IPS-18a (cell line): ENCODE results near the gene SLC38A7.
"Not testable (repeated sequence)": the region's sequence is repeated elsewhere in the genome, so short reads cannot be mapped to it uniquely, and the experiment has no call there.

Experiments used
- H3K27ac ChIP-seq: one replicate; pipeline ENCODE4 v1.5.1; 2013; ENCODE audit warnings: low read length
- H3K27me3 ChIP-seq: one replicate; pipeline ENCODE4 v1.6.1; 2013; ENCODE audit warnings: mild to moderate bottlenecking, low read length; ENCODE audit not compliant: control insufficient read depth, insufficient read depth
- H3K36me3 ChIP-seq: one replicate; pipeline ENCODE4 v1.6.1; 2013; ENCODE audit warnings: low read depth, low read length; ENCODE audit not compliant: control insufficient read depth
- H3K4me1 ChIP-seq: one replicate; pipeline ENCODE4 v1.6.1; 2013; ENCODE audit warnings: low read depth, low read length; ENCODE audit not compliant: control insufficient read depth
- H3K4me3 ChIP-seq: one replicate; pipeline ENCODE4 v1.5.1; 2013; ENCODE audit warnings: low read length
- H3K9ac ChIP-seq: one replicate; pipeline ENCODE4 v1.6.1; 2013; ENCODE audit warnings: mild to moderate bottlenecking, low read length, moderate library complexity
- H3K9me3 ChIP-seq: one replicate; pipeline ENCODE4 v1.6.1; 2013; ENCODE audit warnings: low read depth, low read length; ENCODE audit not compliant: control insufficient read depth

SLC38A7 gene

DNA sequence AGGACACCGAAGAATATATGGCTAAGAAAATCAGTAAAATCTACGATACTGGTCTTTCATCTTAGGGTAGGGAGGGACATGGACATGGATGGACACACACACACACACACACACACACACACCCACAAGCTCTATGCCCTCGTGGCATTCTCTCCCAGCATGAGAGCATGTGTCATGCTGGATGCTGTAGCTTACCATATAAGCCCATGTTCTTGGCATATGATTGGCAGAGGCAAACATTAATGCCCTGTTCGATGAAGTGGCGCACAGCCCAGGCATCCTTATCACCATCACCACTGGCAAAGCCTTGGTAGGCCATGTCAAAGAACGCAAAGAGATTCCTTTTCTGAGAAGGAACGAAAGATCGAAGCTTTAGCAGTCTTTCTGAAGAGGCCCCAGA is 31.9 kb upstream of the SLC38A7 start:
- no peaks in the 10 kb centered on the region for H3K4me1 ChIP-seq
- no peak overlapping the region for H3K27ac ChIP-seq
- H3K36me3 ChIP-seq, result peaks cover 73% of the 10 kb centered on the region
- no peaks in the 10 kb centered on the region for H3K9me3 ChIP-seq
- H3K27me3 ChIP-seq, result no peaks in the 10 kb centered on the region
- no peak overlapping the region for H3K4me3 ChIP-seq
- H3K9ac ChIP-seq, result no peak overlapping the region

DNA sequence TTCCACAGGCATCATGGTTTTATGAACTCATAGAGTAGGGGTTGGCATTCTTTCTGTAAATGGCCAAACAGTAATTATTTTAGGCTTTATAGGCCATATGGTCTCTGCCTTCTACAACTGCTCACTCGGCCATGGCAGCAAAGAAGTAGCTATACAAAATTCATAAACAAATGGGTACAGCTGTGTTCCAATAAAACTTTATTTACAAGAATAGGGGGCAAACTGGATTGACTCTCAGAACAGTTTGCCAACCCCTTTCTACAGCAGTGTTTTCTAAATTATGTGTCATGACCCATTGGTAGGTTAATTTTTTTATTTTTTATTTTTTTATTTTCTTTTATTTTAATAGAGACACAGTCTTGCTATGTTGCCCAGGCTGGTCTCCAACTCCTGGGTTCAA is 29.2 kb upstream of the SLC38A7 start:
- Histone ChIP-seq H3K9ac (no peak overlapping the region), H3K36me3 (peaks cover 62% of the 10 kb centered on the region), H3K27ac (no peak overlapping the region), H3K4me3 (no peak overlapping the region), H3K9me3 (no peaks in the 10 kb centered on the region), H3K4me1 (no peaks in the 10 kb centered on the region), H3K27me3 (no peaks in the 10 kb centered on the region)

DNA sequence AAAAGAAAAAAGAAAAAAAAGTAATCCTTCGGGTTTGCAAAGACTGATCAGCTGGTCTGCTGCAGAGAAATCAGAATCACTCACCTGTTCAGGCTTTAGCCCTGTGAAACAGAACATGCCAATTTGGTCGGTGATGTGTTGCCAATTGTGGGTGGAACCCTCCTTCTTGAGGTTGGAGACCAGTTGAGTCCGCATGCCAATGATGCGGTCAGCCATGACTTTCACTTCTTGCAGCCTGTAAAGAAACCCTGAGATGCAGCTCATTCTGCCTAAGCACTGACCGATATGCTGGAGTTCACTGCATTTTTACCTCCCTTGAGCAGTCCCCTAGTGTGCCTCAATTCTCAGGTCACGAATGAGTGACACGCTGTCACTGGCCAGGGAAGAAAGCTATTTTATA is 24.8 kb upstream of the SLC38A7 start:
- no peak overlapping the region for H3K27ac ChIP-seq
- H3K36me3 ChIP-seq, result peaks cover 45% of the 10 kb centered on the region
- no peaks in the 10 kb centered on the region for H3K4me1 ChIP-seq

DNA sequence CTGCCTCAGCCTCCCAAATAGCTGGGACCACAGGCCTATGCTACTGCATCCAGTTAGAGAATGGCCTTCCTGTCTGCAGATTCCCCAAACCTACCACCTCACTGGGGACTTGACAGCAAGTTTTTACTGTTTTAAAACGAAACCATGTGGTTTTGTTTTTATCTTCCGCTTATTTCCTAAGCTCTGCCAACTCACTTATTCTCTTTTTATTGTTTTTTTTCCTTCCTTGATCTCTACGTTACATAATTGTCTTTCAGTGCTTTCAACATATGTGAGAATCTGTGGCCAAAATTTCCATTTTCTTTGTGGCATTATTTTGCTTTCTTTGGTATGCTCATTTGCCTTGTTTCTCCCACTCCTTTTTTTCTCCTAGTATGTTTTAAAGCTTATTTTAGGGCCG is 14.6 kb upstream of the SLC38A7 start:
- no peaks in the 10 kb centered on the region for H3K9me3 ChIP-seq
- no peaks in the 10 kb centered on the region for H3K27me3 ChIP-seq
- no peak overlapping the region for H3K27ac ChIP-seq
- H3K4me1 ChIP-seq, result no peaks in the 10 kb centered on the region
- H3K9ac ChIP-seq, result no peak overlapping the region
- no peaks in the 10 kb centered on the region for H3K36me3 ChIP-seq
- H3K4me3 ChIP-seq, result no peak overlapping the region

More for the DNA sequence above, 24.8 kb upstream of the SLC38A7 start:
- no peaks in the 10 kb centered on the region for H3K27me3 ChIP-seq
- H3K9me3 ChIP-seq, result no peaks in the 10 kb centered on the region
- no peak overlapping the region for H3K9ac ChIP-seq
- no peak overlapping the region for H3K4me3 ChIP-seq

DNA sequence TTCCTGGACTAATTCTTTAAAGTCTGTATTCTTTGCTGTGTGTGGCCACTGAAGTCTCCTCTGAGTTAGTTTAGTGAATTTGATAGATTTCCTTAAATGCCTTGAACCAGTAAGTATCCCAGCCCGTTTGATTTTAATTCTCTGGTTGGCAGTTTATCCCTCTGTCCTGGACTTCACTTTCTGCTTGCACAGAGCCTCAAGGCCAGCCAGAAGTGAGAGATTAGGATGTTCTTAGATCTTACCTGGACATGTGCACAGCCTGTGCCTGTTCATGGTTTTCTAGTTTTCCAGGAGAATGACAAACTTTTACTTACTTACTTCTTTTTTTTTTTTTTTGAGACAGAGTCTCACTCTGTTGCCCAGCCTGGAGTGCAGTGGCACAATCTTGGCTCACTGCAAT is 10.8 kb upstream of the SLC38A7 start:
- no peaks in the 10 kb centered on the region for H3K9me3 ChIP-seq
- no peaks in the 10 kb centered on the region for H3K27me3 ChIP-seq
- H3K4me1 ChIP-seq, result no peaks in the 10 kb centered on the region
- H3K4me3 ChIP-seq, result no peak overlapping the region
- no peak overlapping the region for H3K27ac ChIP-seq
- H3K36me3 ChIP-seq, result no peaks in the 10 kb centered on the region
- no peak overlapping the region for H3K9ac ChIP-seq

DNA sequence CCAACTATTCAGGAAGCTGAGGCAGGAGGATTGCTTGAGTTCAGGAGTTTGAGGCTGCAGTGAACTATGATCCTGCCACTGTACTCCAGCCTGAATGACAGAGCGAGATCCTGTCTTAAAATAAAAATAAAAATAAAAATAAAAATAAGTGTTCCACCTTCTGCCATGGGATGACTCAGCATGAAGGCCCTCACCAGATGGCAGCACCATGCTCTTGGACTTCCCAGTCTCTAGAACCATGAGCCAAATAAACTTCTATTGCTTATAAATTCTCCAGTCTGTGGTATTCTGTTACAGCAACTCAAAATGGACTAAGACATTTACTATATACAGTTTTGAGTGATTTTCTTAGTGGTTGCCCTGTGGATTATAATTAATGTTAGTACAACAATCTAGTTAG is 7.9 kb upstream of the SLC38A7 start:
- H3K4me1 ChIP-seq, result no peaks in the 10 kb centered on the region
- no peaks in the 10 kb centered on the region for H3K9me3 ChIP-seq
- no peak overlapping the region for H3K9ac ChIP-seq
- H3K36me3 ChIP-seq, result no peaks in the 10 kb centered on the region
- no peaks in the 10 kb centered on the region for H3K27me3 ChIP-seq
- H3K27ac ChIP-seq, result no peak overlapping the region
- no peak overlapping the region for H3K4me3 ChIP-seq

DNA sequence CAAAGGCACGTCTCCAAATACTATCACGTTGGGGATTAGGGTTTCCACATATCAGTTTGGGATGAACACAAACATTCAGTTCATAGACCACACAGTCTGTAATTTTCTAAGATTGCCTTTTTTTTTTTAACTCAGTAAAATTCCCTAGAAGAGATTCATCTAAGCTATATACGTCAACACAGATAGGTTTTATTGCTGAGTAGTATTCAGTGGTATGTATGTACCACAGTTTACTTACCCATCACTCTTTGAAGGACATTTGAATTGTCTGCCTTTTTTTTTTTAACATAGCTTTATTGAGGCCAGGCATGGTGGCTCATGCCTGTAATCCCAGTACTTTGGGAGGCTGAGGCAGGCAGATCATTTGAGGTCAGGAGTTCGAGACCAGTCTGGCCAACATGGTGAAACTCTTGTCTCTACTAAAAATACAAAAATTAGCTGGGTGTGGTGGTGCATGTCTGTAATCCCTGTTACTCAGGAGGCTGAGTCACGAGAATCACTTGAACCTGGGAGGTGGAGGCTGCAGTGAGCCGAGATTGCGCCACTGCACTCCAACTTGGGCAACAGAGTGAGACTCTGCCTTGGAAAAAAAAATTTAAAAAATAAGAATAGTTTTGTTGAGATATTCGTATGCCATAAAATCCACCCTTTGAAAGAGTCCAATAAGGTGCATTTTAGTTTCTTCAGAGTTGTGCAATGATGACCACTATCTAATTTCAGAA is 2.6 kb upstream of the SLC38A7 start:
- not testable (repeated sequence) for H3K4me3 ChIP-seq, H3K9me3 ChIP-seq, H3K27me3 ChIP-seq, H3K36me3 ChIP-seq, H3K9ac ChIP-seq, H3K4me1 ChIP-seq, H3K27ac ChIP-seq

DNA sequence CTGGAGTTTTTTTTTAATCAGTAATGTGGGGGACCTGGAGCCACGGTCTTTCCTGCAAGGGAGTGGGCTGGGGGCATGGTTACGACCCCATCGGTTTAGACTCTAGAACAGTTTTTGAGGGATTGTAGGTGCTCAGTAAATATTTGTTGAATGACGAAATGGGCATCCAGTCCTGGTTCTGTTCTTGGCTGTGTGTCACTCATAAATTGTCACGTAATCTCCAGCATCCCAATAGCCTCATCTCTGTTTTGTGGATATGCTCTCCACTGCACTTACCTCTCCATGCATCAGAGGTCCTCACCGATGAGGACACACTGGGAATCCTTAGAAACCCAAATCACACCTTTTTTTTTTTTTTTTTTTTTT is 497 bp upstream of the SLC38A7 start:
- no peak overlapping the region for H3K27ac ChIP-seq
- peaks cover 4% of the 10 kb centered on the region for H3K36me3 ChIP-seq
- H3K4me3 ChIP-seq, result peak overlapping the region; percentile 91
- H3K9ac ChIP-seq, result no peak overlapping the region
- no peaks in the 10 kb centered on the region for H3K9me3 ChIP-seq
- H3K4me1 ChIP-seq, result no peaks in the 10 kb centered on the region
- H3K27me3 ChIP-seq, result peaks cover 4% of the 10 kb centered on the region

DNA sequence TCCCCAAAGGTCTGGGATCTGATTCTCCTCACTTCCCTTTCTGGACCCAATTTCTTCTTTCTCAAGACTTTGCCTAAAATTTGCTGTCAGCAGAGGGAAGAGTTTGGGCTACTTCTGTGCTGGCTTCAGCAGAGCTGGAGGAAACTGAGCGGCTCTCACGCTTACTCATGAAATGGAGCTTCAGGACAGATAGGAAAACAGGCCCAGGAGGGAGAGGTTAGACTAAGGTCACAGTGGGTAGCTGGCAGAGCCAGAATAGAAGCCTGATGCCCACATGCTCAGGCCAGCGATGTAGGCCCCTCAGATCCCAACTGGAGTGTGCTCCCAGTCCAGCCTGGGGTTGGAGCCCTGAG is 593 bp downstream of the SLC38A7 start:
- H3K27me3 ChIP-seq, result peaks cover 4% of the 10 kb centered on the region
- H3K9me3 ChIP-seq, result no peaks in the 10 kb centered on the region
- H3K9ac ChIP-seq, result peak overlapping the region; percentile 91
- H3K36me3 ChIP-seq, result peaks cover 10% of the 10 kb centered on the region
- peak overlapping the region; percentile 91 for H3K4me3 ChIP-seq
- no peaks in the 10 kb centered on the region for H3K4me1 ChIP-seq
- peak overlapping the region; percentile 27 for H3K27ac ChIP-seq

DNA sequence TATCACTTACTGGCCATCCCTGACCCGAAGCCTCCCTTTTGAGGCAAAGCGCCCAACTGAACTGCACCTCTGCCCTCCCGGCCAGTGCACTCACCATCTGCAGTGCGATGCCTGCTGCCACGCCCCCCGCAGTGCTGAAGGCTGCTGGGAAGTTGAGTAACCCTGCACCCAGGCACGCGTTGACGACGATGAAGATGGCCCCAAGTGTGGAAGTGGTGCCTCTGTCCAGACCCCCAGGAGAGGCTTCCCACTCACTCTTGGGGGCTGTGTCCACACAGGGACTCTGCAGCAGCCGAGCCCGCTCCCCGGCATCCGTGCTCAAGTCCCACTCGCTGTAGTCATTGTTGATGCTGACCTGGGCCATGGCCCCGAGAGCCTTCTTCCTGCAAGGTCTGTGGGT is 4.8 kb downstream of the SLC38A7 start:
- Histone ChIP-seq H3K9ac (no peak overlapping the region), H3K27me3 (peaks cover under 1% of the 10 kb centered on the region), H3K36me3 (peaks cover 26% of the 10 kb centered on the region), H3K4me1 (no peaks in the 10 kb centered on the region), H3K9me3 (no peaks in the 10 kb centered on the region), H3K27ac (no peak overlapping the region), H3K4me3 (no peak overlapping the region)

DNA sequence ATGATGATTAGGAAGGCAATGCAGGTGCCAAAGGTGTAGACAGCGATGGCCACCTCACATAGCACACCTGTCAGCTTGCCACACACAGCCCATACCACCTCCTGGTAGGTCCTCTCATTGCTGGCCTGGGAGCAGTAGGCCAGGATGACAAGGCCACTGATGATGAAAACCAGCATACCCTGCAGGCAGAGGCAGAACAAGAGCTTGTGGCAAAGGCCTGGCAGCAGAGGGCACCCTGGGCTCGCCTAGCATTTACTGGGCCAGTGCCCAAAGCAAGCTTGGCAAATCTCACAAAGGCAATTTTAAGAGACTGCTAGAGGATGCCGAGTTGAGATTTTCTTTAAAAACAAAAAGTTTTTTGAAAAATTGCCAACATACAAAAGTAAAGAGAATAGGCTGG is 5.9 kb downstream of the SLC38A7 start:
- Histone ChIP-seq H3K4me3 (no peak overlapping the region), H3K27ac (no peak overlapping the region), H3K27me3 (no peaks in the 10 kb centered on the region), H3K4me1 (no peaks in the 10 kb centered on the region), H3K9me3 (no peaks in the 10 kb centered on the region), H3K9ac (no peak overlapping the region), H3K36me3 (peaks cover 26% of the 10 kb centered on the region)

DNA sequence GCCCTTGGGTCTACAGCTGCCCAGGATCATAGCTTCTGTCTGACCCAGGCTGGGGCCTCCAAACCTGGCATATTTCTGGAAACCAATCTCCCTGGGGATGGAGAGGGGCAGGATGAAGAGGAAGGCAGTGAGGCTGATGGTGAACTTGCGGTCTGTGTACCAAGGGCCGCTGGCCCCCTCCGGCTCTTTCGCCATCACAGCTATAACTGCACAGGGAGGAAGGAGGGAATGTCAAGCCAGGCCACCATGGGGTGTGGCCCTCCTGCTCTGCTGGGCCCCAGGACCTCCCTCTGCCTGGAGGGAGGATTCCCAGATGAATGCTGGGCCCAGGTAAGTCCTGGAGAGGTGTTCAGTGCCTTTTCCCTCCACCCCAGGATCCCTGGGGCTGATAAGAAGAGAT is 6.3 kb downstream of the SLC38A7 start:
- peaks cover 26% of the 10 kb centered on the region for H3K36me3 ChIP-seq
- H3K27me3 ChIP-seq, result no peaks in the 10 kb centered on the region
- H3K4me1 ChIP-seq, result no peaks in the 10 kb centered on the region
- no peak overlapping the region for H3K27ac ChIP-seq
- no peaks in the 10 kb centered on the region for H3K9me3 ChIP-seq
- no peak overlapping the region for H3K9ac ChIP-seq
- H3K4me3 ChIP-seq, result no peak overlapping the region
